Measurements from ENCODE around the gene NKD2. TPM values are rescaled to one million over a fixed set of nuclear protein-coding genes. Genes with fewer than 3 reads are reported as not detected.
A peak's percentile ranks its signal among the peaks of the same experiment; 100 is the strongest.

NKD2 gene
- total and polyA plus RNA-seq, 9 of the 15 experiments (the other 6 are each of a cell fraction or from before 2014, with no cell fraction given), result 0.09 to 0.64 (median 0.27) TPM; not detected in 5

DNA sequence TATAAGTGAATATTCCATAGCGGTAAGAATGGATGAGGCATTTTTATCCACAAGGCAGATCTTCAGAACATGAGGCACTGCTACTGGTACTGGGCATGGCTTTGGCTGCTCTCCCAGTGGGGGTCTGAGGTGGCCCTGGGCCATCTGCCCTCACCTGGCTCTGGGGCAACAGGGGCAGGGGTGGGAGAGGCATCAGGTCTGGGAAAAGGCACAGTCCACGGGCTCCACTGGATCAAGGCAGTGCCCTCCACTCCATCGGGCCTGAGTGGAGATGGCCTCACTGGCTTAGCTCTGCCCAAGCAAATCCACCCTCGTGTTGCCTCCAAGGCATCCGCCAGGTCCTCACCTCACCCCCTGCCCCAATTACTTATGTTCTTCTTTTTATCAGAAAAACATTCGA lies 10.9 kb upstream of the NKD2 start:
- POLR2A ChIA-PET, result interaction anchor here (0.9 kb wide), 1 partner anchor 8 kb away, joined by 3 read pairs; no protein-coding TSS in a partner anchor

More for the DNA sequence above, 10.9 kb upstream of the NKD2 start:
- WGBS (ENCODE audit: insufficient coverage, low coverage, missing lambda C conversion rate), result 3% methylated on average over 6 of the region's 6 CpGs
- in situ Hi-C loops (cut with MboI), result no loop called here
- CTCF ChIA-PET (ENCODE audit: low intra/inter-chr PET ratio), result no interaction called here
- H3K9ac ChIP-seq (ENCODE audit: insufficient read depth in 1 of 2, low read depth in 2 of 2, low read length in 2 of 2), result peak overlapping the region in 1 of 2 experiments; percentile 48; a peak in 1 of 4 replicates
- H3K4me1 ChIP-seq (replicated peaks in 1 of 2; ENCODE audit: control insufficient read depth in 2 of 2, insufficient read depth in 2 of 2, low read length in 2 of 2), result peaks cover 3 to 6% of the 10 kb centered on the region in 2 experiments; a peak in 2 of 5 replicates
- H4K20me1 ChIP-seq (replicated peaks; ENCODE audit: control insufficient read depth, insufficient read depth, low read length), result no peaks in the 10 kb centered on the region
- no peak overlapping the region for H3K4me3 ChIP-seq
- FAIRE-seq, result no peak
- TF ChIP-seq, protein P1, sequence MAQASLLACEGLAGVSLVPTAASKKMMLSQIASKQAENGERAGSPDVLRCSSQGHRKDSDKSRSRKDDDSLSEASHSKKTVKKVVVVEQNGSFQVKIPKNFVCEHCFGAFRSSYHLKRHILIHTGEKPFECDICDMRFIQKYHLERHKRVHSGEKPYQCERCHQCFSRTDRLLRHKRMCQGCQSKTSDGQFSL (CRISPR knock-in tag; IDR thresholded peaks at IDR 0.05), result no peak
- TF ChIP-seq, protein P1 (tag; IDR thresholded peaks at IDR 0.05), result 0 out of 4 replicates have a peak, but pooled peaks of 1 of the 2 experiments have one; percentile 5
- TF ChIP-seq KLF13 (tag; IDR thresholded peaks at IDR 0.05; ENCODE audit: borderline replicate concordance, low read depth), result no peak
- no TSS peak for BruUV-seq (replicated peaks)
- no peak for DNase-seq (ENCODE audit: extremely low read depth in 1 of 4, low spot score in 3 of 4)
- no peak overlapping the region for H3K4me2 ChIP-seq (ENCODE audit: insufficient read depth, low read length)
- no peaks in the 10 kb centered on the region for H3K79me2 ChIP-seq (ENCODE audit: control insufficient read depth, insufficient read depth, low read length)
- peaks cover 13 to 58% of the 10 kb centered on the region in 2 experiments; a peak in 4 of 5 replicates for H3K27me3 ChIP-seq (ENCODE audit: control insufficient read depth in 2 of 2, insufficient read depth in 2 of 2, low read length in 2 of 2)
- no peaks in the 10 kb centered on the region for H3K36me3 ChIP-seq (ENCODE audit: control insufficient read depth, insufficient read depth, low read length)
- no peak for ATAC-seq
- H2AFZ ChIP-seq (ENCODE audit: low read depth, low read length), result no peak overlapping the region
- intact Hi-C loops (cut with micrococcal nuclease), result loop anchor here (10.0 kb wide), 1 partner anchor 167 kb away; no protein-coding TSS in a partner anchor
- H3K27ac ChIP-seq (ENCODE audit: extremely low read depth, low read depth, low read length), result no peak overlapping the region
- no peaks in the 10 kb centered on the region for H3K9me1 ChIP-seq (ENCODE audit: control insufficient read depth, insufficient read depth, low read length)
- H3K9me3 ChIP-seq (replicated peaks; ENCODE audit: control insufficient read depth, insufficient read depth, low read depth, low read length), result no peaks in the 10 kb centered on the region

All from K562 (cell line).